Hippocampal formation (tissue), 2 donors: ENCODE measurements around the gene MAML3.

ENCODE experiments used
- DNase-seq, 2 donors: peaks; one replicate each; lab custom pipeline; 2025; lab: John Stamatoyannopoulos, UW

MAML3 gene

DNA sequence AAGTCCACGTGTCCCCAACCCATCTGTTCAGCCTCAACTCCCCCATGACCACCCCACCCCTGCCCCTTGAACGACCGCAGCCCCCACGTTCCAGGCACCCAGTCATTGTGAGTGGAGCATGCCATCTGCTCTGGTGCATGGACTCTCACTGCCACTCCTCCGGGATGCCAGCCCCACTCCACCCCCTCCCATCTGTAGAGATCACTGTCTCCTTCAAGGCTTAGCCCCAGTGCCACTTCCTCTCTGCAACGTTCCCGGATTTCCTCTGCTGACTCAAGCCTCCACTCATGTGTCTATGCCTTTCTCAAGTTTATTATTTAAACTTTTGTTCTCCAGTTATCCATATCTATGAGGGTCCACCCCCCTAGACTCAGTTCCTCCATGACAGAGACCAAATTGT is 54.0 kb downstream of the MAML3 start:
- DNase-seq = peak; percentile 12 to 33

DNA sequence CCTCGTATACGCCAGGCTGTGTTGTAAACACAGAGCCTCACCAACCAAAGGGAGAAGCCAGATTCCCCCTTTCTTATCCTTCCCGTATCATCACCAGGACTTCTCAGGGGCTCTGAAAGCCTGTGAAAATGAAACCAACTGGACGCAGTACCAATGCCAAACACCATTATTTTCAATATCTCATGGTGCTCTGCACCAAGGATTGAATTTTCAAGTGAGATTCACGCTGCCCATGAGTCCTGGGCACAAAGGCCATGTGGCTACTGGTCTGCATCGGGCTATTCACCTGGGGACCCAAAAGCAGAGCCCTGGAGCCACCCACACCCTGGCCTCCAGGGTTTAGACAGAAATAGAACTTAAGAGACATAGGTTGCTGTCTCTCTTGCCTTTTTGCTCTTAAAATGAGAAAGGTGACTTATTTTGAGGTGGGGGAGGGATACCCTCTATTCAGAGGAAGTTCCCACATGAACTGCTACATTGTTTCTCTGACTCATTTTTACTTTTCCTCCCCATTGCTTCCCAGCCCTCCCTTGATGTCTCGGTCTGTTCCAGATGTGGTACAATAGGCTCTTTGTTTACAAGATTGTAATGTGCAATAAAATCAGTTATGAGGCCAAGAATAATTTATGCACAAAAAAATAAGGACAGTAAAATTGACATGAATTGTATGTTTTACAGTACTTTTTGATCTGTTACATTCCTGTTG is 55.4 kb downstream of the MAML3 start:
- DNase-seq = peak in 1 of 2 donors; percentile 39

DNA sequence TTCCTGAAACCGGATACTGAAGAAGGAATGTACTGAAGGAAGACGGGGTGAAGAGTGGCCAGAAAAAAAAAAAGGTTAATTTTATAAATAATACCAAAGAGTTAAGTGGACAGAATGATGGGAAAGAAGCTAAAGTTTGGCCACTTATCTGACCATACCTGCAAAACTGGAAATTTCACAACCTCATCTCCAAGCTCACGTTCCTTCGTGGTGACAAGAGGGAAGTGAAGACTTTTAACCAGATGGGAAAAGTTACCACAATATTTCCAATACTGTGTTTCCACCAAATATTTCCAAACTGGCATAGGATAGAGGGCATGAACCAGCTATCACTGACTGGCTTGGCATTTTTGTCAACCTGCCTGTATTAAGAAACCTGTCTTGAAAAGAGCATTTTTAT is 56.4 kb downstream of the MAML3 start:
- no peak for DNase-seq

DNA sequence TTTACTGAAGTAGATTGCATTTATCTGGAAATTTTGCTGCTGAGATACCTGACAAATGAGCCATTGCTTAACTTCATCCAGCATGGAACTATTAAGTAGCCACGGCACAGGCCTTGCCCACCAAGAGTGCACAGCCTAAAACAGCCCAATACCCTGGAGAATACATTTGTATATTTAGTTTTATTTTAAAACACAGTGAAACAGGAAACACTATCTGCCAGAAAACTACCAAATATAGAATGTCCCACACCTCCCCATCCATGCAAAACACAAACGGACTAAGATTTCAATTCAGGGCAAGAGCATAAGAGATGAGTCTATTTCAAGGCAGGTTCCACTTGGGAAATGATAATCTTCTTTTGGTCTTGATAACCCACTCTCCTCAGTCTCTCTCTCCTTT is 57.1 kb downstream of the MAML3 start:
- no peak for DNase-seq

DNA sequence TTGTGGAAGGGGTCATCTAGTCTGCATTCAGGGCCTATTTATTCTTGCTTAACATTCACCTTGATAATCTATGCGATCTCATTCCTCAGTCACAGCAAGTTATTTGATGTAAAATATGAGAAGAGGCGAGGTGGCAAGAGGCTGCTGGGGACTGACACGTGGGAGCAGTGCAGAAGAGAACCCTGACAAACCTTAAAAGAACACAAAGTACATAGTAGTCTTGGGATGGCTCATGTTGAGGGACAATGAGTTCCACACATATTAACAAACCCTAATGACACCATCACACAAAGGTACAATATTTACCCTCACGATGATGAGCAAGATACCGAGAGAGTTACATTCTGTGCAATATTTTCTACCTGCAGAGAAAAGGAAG is 57.5 kb downstream of the MAML3 start:
- DNase-seq = no peak

DNA sequence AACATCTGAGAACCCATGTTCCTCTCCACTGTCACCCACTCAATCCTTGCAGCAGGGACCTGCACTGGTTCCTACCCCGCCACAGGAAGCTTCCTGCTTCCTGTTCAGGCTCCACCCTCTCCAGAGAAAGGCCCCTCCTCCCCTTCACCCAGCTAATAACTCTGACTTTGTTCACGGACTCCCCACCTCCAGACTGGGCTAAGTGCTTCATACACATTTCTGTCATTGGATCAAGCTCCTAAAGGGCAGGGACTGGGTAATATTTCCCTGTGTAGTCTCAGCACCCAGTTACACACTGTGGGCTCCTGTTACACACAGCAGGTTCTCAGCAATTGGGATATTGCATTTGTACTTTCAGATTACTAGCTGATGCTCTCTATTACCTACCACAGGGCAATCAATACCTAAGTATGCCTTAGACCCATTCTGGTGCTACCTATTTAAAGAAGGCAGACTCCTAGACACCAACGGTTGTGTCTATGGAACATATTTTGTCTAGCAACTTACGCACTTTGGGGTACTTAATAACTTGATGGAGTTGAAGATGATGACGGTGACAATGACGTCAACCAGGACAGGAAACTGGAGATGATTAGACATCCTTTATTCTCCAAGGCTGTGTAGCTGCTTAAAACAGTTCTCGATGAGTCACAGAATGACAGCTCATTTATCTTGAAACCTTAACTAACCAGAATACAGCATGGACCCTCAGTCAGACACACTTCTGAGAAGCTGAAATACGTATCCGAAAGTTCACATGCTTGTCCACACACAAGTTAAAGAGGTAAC is 58.1 kb downstream of the MAML3 start:
- DNase-seq = no peak

DNA sequence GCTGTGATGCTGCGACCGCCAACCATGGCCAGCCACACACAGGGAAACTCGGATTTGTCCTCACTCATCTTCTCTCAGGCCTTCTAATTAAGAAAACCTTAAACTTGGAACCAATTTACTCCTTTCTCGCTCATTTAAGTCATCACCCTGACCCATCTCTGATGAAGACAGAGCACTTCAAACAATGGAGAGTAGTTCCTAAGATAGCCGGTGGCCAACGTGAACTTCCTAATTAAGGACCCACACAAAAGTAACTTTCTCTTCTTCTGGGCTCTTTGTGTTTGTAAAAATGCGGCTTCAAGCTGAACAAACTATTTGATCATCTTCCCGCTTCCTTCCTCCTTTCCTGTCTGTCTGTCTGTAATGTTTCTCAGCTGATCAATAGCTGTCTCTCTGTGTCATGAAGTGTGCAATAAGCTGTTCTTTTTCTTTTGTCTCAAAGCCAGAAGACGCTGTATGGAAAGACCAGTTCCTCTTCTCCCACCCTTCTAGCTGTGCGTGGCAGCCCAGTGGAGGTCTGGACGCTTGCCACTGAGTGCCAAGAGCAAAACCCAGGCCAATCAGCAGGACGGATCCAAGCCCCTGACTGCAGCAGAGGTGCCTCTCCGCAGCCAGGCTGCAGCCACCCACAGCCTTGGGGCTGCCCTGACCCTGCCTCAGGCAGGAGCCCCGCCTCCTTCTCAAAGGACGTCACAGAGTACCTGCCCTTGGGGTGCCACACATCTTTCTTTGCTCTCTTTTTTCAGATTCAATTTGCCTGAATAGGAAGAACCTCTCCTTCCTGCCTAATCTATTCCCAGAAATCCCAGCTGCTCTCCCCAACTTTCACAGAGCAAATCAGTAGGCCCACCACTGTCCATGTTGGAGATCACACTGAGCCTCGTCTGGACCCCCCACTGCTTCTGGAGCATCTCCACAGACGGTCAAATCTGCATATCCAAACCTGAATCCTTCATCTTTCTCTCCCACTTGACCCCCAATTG is 59.3 kb downstream of the MAML3 start:
- peak; percentile 52 to 58 for DNase-seq

DNA sequence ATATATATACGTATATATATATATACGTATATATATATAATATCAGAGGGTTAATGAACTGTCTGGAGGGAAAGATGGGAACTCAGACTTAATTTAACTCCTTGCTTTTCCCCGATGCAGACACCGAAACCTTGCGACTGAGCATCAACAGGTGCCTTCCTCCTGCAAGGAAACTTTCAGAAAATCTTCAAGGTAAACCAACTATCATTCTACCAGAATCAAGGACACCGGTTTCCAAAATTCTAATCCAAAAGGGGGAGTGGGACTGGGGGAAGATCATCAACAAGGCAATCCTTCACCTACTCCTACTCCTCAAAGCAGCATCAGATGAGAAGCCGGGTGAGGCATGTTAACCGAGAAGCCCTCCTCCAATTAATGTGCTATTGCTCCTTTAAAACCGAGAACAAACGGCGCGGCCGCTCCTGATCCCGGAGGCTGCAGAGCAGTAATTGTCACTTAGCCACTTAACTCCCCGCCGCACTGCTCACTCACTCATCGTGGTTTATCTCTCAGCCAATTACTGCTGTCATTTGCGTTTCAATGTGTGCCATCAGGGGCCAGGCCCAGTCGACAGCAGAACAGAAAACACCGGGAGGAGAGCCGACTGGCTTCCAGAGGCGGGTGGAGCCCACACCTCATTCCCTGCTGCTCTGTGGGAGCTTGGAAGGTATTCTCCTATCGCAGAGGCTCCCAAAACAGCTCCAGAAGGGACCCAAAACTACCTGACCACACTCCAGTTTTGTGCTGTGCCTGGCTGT is 61.7 kb downstream of the MAML3 start:
- DNase-seq = peak; percentile 28

DNA sequence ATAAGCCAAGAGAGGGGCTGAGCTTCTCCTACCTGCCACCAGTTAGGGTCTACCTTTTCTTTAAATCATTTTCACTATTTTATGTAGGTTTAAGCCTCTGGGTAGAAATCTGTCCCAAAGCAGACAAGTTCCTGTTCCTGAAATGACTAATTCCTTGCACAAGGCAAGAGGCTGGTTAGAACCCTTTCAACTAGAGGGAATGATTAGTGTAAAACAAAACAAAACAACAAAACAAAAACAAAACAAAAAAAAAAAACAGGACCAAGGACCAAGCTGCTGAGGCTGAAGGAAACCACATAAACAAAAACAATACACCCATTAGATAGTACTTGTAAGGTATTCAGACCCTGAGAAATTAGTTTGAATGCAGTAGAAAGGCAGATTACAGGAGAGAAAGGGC is 62.7 kb downstream of the MAML3 start:
- DNase-seq = no peak

DNA sequence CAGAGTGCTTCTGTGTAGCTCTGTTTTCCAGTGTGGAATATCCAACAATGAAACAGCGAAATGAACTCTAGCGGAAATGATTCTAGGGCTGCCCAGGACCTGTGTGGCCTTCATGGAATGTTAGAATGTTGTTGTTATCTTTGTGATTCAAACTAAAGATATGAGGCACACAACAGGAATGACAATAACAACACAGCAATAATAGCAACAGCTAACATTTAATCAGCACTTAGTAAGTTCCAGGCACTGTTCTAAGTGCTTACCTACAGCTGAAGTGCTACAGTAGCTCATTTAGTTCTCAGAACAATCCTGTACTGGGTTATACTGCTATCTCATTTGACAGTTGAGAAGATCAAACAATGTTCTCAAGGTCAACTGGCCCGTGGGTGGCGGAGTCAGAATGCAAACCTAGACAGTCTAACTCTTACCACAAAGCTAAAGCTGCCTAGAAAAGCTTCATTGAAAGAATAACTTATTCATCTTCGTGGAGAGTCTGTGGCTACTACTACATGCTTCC is 63.7 kb downstream of the MAML3 start:
- DNase-seq = no peak

DNA sequence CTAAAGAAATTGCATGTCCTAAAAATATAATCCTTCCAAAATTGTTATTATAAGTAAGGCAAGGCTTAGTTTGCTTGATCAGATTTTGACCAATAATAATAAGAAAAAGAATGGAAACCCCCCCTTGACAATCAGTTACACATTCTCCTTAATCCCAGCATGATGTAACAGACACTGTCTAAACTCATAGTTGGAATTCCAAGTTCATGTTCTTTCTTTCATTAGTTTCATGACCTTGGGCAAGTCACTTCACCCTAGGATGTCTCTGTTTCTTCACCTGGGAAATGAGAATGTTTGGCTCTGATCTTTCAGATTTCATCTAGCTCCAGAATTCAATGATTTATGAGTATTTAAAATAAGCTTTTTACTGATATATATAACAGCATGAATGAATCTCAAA is 64.8 kb downstream of the MAML3 start:
- no peak for DNase-seq

DNA sequence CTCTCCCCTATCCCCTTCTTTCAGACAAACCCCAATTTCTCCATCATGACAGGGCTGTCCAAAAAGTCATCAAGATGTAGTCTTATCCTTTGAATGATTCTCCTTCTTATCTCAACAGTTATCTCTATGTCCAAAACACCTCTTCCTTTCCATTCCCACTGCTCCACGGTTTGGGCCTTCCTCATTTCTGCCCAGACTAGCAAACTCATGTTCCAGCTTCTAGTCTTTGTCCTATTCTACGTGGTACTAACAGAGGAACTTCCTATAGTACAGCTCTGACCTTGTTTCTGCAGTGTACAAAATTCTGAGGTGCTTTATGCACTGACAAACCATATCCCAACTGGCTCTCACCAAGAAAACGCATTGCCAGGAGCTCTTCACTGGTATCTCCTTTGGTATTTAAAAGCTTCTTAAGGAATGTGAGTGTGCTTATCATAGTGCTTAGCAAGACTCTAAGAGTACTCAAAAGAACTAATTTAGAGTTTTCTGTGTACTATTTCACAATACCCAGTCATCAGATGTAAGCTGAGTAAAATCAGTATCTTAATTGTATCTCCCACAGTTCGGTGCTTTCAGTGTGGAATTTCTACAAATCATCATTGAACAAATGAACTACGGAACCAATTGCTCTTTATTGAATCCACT is 65.5 kb downstream of the MAML3 start:
- no peak for DNase-seq

DNA sequence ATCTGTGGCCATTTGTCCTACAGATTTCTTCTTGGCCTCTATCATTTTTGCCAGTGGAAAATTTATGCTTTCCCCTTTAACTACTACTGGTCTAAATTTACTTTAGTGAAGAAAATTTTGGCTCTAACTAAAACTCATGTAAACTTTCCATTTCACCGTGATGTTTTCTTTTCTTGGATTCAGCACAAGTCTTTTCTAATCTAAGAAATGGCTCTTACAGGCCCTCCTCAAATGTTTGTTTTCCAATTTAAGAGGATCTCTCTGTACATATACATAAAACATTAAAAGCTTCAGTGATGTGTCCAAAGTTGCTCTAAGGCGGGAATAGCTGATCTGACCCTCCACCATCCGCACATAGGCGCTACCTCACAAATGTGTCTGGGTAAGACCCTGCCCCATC is 68.1 kb downstream of the MAML3 start:
- DNase-seq = no peak

DNA sequence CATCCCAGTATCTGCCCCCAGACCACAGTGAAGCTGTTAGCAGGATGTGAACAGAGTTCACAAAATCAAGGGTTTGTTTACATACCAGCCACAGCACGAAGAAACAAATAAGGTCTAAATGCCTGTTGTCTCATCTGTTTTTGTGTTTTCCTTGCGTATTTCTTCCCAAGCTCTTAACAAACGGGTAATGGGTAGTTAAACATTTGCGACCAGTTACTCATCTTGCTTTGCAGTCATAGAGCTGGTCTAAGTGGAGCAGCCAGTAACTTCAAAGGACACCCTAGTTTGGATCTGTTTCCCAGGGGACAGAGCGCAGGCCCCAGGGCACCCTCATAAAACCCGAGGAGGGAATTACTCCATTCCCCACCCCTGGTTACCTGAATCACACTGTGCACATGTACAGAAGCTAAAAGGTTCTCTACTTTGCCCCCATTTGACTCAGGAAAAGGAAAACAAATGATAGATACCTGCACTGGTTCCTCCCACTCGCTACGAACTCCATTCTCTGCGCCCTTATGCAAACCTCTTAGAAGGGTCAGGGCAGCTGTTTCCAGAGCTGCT is 68.8 kb downstream of the MAML3 start:
- no peak for DNase-seq

DNA sequence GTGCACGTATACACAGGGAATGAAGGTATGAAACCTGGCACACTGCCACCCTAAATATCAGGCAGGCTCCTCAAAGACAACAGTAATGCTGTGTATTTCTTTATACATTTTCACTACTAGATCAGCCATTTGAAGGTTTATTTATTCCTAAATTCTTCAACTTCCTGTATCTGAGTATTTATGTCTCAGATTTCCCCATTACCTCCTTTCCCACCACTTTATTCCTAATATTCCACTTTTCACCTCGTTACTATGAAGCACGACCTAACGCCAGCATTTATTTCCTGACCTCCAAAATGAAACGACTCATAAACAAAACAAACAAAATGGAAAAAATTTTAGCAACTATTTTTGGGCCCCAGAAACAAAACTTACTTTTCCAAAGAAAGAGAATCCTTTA is 69.6 kb downstream of the MAML3 start:
- DNase-seq = no peak

DNA sequence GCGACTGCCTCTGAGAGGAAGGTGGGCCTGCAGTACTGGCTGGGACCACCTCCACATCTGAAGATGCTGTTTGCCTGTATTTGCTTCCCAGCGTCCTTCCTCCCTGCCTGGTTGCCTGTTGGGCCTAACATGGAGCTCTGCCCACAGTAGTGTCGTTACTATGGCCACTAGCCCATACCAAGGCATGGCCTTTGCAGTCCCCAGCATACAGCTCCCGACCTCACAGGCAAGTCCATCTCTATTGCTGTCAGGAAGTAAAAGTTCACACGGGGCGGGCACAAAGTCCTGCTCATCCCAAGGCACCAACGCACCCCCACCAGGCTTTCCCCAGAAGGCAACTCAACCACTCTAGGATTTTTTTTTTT is 71.6 kb downstream of the MAML3 start:
- DNase-seq = no peak

DNA sequence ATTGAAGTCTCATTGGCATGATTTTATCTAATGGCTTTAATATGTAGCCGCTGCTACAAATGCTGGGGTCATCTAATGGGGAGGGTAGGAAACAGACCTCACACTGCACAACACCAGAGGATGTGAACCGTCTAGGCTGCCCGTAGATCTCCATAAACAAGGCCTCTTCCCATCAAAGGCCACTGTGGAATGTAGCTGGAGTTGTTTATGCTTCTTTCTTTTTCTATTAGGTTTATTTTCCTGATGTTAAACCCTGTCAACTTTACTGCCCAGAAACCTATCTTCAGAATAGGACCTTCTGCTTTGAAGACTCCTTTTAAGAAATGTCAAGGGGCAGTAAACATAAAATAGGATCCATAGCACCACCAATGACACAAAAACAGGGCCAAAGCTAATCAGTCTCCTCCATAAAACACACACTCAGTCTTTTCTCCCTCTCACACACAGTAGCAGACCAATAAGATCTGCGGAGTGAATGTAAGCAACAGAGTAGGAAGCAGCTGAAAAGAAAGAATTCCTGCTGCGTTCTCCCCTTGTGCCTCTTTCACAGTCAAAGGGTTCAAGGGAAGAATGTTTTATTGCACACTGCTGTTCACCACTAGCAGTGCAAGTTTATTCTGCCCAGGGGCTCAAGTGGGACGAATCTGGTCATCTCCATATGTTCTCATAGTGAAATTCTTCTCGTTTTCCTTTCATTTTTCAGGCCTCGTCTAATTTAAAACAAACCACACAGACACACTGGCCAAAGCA is 72.2 kb downstream of the MAML3 start:
- no peak for DNase-seq

DNA sequence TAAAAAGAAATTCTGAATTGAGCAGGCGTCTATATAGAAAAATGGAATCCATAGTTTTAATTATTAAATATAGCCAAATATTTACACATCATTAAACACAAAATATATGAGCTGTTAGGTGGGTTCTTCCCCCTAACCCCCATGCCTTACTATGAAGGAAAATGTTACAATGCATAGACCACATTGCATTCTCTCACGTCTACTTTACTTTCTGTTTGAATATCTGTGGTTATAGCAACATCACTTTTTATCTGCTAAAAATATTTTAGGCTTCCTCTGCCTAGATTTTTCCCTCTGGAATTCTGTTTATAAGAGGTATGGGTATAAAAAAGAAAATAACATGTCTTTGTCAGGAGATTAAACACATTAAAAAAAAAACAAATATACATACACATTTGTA is 73.1 kb downstream of the MAML3 start:
- no peak for DNase-seq

DNA sequence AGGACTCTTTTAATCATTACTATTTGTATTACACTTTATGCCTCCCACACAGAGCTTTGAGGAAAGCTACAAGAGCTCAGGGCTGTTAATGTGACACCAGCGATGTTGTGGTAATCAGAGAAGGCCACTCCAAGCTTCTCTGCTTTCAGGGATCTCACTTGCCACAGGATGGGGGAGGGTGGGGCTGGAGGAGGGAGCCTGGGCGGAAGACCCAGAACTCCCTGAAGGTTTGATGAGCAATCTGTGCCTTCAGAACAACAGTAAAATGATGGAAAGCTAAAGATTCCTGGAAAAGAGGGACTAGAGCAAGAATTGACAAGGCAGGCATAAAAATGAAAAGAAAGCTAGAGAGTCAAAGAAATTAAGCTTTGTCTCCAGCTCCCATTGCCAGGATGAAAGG is 75.6 kb downstream of the MAML3 start:
- DNase-seq = no peak

DNA sequence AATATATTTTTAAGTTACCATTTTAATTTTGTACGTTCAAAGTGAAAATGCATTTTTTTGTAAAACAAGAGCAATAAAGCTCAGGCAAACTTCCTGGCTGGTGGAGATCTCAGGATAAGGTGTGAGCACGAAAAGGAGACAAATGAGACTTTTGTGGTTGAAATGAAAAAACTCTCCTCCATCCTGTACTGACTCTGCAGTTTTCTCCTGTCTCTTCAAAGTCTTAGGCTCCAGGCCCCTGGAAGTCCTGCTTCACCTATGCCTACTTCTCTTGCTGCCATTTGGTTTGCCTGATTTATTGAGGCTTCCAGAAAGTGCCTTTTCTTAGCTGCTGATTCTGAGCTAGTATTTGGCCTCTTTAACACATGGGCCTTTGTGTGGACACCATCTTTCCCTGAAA is 77.7 kb downstream of the MAML3 start:
- no peak for DNase-seq
